ENCODE results near the gene WBP2.

DNA sequence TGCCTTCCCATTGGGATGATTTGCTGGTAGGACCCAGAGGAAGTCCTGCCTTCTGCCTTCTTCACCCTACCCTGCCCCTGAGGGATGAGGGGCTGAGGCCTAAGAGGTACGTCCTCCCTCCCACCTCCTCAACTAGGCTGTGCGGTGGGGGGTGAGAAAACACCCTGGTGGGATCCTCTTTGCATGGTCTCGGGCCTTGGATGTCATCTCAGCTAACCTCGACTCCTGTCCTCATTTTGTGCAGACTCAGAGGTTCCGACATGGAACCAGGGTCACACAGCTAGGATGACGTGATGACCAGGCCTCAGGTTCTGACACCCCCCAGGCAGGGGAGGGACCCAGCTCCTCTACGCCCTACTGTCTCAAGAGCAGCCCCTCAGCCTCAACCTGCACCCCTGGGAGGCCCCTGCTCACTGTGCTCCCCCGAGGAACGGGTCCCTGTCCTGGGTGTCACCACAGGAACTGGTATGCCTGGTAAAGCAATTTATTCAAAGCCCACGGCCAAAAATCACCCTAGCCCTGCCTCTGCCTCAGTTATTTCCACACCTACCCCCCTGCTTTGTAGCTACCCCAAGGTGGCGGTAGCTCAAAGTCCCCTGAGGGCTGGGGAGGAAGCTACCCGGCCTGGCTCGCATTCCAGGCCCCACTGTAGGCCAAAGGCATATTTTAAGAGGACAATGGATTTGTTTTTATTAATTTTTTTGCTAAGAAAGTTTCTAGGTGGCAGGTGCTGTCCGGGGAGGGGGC, 28.4 kb downstream of the WBP2 start:
- TF ChIP-seq, protein P1, sequence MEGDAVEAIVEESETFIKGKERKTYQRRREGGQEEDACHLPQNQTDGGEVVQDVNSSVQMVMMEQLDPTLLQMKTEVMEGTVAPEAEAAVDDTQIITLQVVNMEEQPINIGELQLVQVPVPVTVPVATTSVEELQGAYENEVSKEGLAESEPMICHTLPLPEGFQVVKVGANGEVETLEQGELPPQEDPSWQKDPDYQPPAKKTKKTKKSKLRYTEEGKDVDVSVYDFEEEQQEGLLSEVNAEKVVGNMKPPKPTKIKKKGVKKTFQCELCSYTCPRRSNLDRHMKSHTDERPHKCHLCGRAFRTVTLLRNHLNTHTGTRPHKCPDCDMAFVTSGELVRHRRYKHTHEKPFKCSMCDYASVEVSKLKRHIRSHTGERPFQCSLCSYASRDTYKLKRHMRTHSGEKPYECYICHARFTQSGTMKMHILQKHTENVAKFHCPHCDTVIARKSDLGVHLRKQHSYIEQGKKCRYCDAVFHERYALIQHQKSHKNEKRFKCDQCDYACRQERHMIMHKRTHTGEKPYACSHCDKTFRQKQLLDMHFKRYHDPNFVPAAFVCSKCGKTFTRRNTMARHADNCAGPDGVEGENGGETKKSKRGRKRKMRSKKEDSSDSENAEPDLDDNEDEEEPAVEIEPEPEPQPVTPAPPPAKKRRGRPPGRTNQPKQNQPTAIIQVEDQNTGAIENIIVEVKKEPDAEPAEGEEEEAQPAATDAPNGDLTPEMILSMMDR (IDR thresholded peaks at IDR 0.05; ENCODE audit: poor library complexity) = no peak
- TF ChIP-seq EZH2phosphoT487 (IDR thresholded peaks at IDR 0.05; ENCODE audit: low read depth, severe bottlenecking, unreplicated experiment) (no peak), EZH2 (IDR thresholded peaks at IDR 0.05; ENCODE audit: borderline replicate concordance) (no peak)

Measured in hepatocyte (in vitro differentiated cells).